HEK293 (cell line): ENCODE results near the gene SLC49A3.

Experiments
- CTCF ChIA-PET: fragments of 350-600 bp; formaldehyde crosslinking; extraction: SDS; loops from one replicate; lab custom pipeline; 2021; ENCODE audit warnings: antibody characterized with exemption; lab: Yijun Ruan, JAX
- POLR2A ChIA-PET: fragments of 300-600 bp; formaldehyde crosslinking; extraction: SDS; loops from one replicate; lab custom pipeline; 2020; ENCODE audit warnings: antibody characterized with exemption, inconsistent platforms; lab: Yijun Ruan, JAX
- H3K27ac ChIP-seq: fragments of 200-500 bp; sonication (Bioruptor generic); 2 replicates; pipeline ENCODE4 v1.5.1; 2014; ENCODE audit warnings: low read depth, low read length, control low read depth, inconsistent platforms; ENCODE audit errors: extremely low read depth
- H3K36me3 ChIP-seq, 2 experiments: fragments of 200-500 bp in 1 of 2; sonication (Bioruptor generic) in 1 of 2; 1 replicate in 1 of 2; 2 replicates in 1 of 2; pipeline ENCODE4 v1.5.1; 2014 to 2017; ENCODE audit warnings: inconsistent platforms in 2 of 2, low read length in 2 of 2; ENCODE audit not compliant: control insufficient read depth in 2 of 2, insufficient read depth in 1 of 2
- H3K4me1 ChIP-seq: fragments of 200-500 bp; sonication (Bioruptor generic); 2 replicates; pipeline ENCODE4 v1.5.1; 2014; ENCODE audit warnings: mild to moderate bottlenecking, low read length, inconsistent platforms; ENCODE audit not compliant: control insufficient read depth, insufficient read depth
- H3K4me3 ChIP-seq: 2 replicates; pipeline ENCODE4 v1.5.1; 2011; ENCODE audit warnings: low read depth, mild to moderate bottlenecking, control low read depth, low read length, moderate library complexity
- H3K9me3 ChIP-seq: fragments of 200-500 bp; sonication (Bioruptor generic); 2 replicates; pipeline ENCODE4 v1.5.1; 2014; ENCODE audit warnings: low read depth, low read length, inconsistent platforms; ENCODE audit not compliant: control insufficient read depth, insufficient read depth
- BCL11A ChIP-seq: fragments of 450-650 bp; formaldehyde crosslinking; IDR thresholded peaks from 2 replicates; pipeline ENCODE4 v1.5.1; 2016; ENCODE audit warnings: low read depth, missing biosample characterization, missing genetic modification characterization
- HIC1 ChIP-seq: fragments of 450-650 bp; formaldehyde crosslinking; IDR thresholded peaks from 2 replicates; pipeline ENCODE4 v1.5.1; 2016; ENCODE audit warnings: missing biosample characterization, missing genetic modification characterization
- HOXD13 ChIP-seq: sonication (generic); formaldehyde crosslinking; IDR thresholded peaks from 2 replicates; pipeline ENCODE4 v1.8.0; 2022; ENCODE audit warnings: missing genetic modification reagents, borderline replicate concordance
- MEIS1 ChIP-seq: sonication (generic); formaldehyde crosslinking; IDR thresholded peaks from 2 replicates; pipeline ENCODE4 v1.8.1; 2022; ENCODE audit warnings: missing genetic modification reagents, mild to moderate bottlenecking, borderline replicate concordance
- REPIN1 ChIP-seq: fragments of 450-650 bp; formaldehyde crosslinking; IDR thresholded peaks from 2 replicates; pipeline ENCODE4 v1.5.1; 2017; ENCODE audit warnings: missing biosample characterization, missing genetic modification characterization, low read depth
- ZBTB20 ChIP-seq: fragments of 450-650 bp; formaldehyde crosslinking; IDR thresholded peaks from 2 replicates; pipeline ENCODE4 v1.5.1; 2016; ENCODE audit warnings: missing biosample characterization, missing genetic modification characterization
- ZBTB8A ChIP-seq: fragments of 450-650 bp; formaldehyde crosslinking; IDR thresholded peaks from 2 replicates; pipeline ENCODE4 v1.5.1; 2016; ENCODE audit warnings: missing biosample characterization, missing genetic modification characterization
- ZNF140 ChIP-seq: fragments of 450-650 bp; formaldehyde crosslinking; IDR thresholded peaks from 2 replicates; pipeline ENCODE4 v1.5.1; 2016; ENCODE audit warnings: missing biosample characterization, missing genetic modification characterization
- ZNF184 ChIP-seq: fragments of 450-650 bp; IDR thresholded peaks from 2 replicates; pipeline ENCODE4 v1.5.1; 2018; ENCODE audit warnings: missing biosample characterization, mild to moderate bottlenecking, missing genetic modification characterization
- ZNF248 ChIP-seq: fragments of 450-650 bp; formaldehyde crosslinking; IDR thresholded peaks from 2 replicates; pipeline ENCODE4 v1.5.1; 2017; ENCODE audit warnings: missing biosample characterization, missing genetic modification characterization
- ZNF280D ChIP-seq: fragments of 450-650 bp; formaldehyde crosslinking; IDR thresholded peaks from 2 replicates; pipeline ENCODE4 v1.5.1; 2016; ENCODE audit warnings: missing biosample characterization, missing genetic modification characterization
- ZNF37A ChIP-seq: fragments of 450-650 bp; IDR thresholded peaks from 2 replicates; pipeline ENCODE4 v1.5.1; 2018; ENCODE audit warnings: missing biosample characterization, missing genetic modification characterization
- ZNF514 ChIP-seq: fragments of 450-650 bp; formaldehyde crosslinking; IDR thresholded peaks from 2 replicates; pipeline ENCODE4 v1.5.1; 2016; ENCODE audit warnings: missing biosample characterization, missing genetic modification characterization
- ZNF518A ChIP-seq: fragments of 450-650 bp; formaldehyde crosslinking; conservative IDR thresholded peaks from 2 replicates; pipeline ENCODE4 v1.5.1; 2016; ENCODE audit warnings: low read depth, missing biosample characterization, missing genetic modification characterization
- ZNF521 ChIP-seq: fragments of 450-650 bp; formaldehyde crosslinking; IDR thresholded peaks from 2 replicates; pipeline ENCODE4 v1.5.1; 2017; ENCODE audit warnings: missing biosample characterization, mild to moderate bottlenecking, missing genetic modification characterization
- ZNF571 ChIP-seq: fragments of 450-650 bp; formaldehyde crosslinking; IDR thresholded peaks from 2 replicates; pipeline ENCODE4 v1.5.0; 2017; ENCODE audit warnings: missing biosample characterization, missing genetic modification characterization
- ZNF580 ChIP-seq: fragments of 450-650 bp; formaldehyde crosslinking; IDR thresholded peaks from 2 replicates; pipeline ENCODE4 v1.5.1; 2016; ENCODE audit warnings: missing biosample characterization, missing genetic modification characterization
- ZNF629 ChIP-seq: fragments of 450-650 bp; formaldehyde crosslinking; IDR thresholded peaks from 2 replicates; pipeline ENCODE4 v1.5.1; 2017; ENCODE audit warnings: missing biosample characterization, missing genetic modification characterization
- ZNF777 ChIP-seq: fragments of 450-650 bp; formaldehyde crosslinking; IDR thresholded peaks from 2 replicates; pipeline ENCODE4 v1.5.1; 2017; ENCODE audit warnings: missing biosample characterization, missing genetic modification characterization, borderline replicate concordance
- ZNF843 ChIP-seq: fragments of 450-650 bp; formaldehyde crosslinking; IDR thresholded peaks from 2 replicates; pipeline ENCODE4 v1.5.1; 2016; ENCODE audit warnings: missing biosample characterization, missing genetic modification characterization
- ZSCAN16 ChIP-seq: fragments of 450-650 bp; formaldehyde crosslinking; IDR thresholded peaks from 2 replicates; pipeline ENCODE4 v1.5.1; 2016; ENCODE audit warnings: missing biosample characterization, missing genetic modification characterization
- ZSCAN4 ChIP-seq: fragments of 450-650 bp; formaldehyde crosslinking; IDR thresholded peaks from 2 replicates; pipeline ENCODE4 v1.5.1; 2017; ENCODE audit warnings: missing biosample characterization, missing genetic modification characterization

SLC49A3 gene

GRCh38 chr4:679629-680028 is 9.3 kb downstream of the SLC49A3 start:
- no peak overlapping the region for H3K4me3 ChIP-seq
- no peak overlapping the region for H3K27ac ChIP-seq
- H3K9me3 ChIP-seq: no peaks in the 10 kb centered on the region
- CTCF ChIA-PET: interaction anchor here (0.8 kb wide), 1 partner anchor 172 kb away, joined by 4 read pairs; no protein-coding TSS in a partner anchor
- peaks cover 3% of the 10 kb centered on the region for H3K4me1 ChIP-seq
- TF ChIP-seq ZNF571 (tag by site-specific recombination): no peak
- TF ChIP-seq ZNF140 (tag by site-specific recombination): no peak
- TF ChIP-seq ZNF521: no peak
- TF ChIP-seq ZNF514: no peak
- TF ChIP-seq ZNF37A: no peak
- no peak for TF ChIP-seq ZNF184
- TF ChIP-seq BCL11A (tag by site-specific recombination): no peak
- TF ChIP-seq ZNF777 (tag by site-specific recombination): no peak
- no peak for TF ChIP-seq REPIN1 (tag by site-specific recombination)
- no peak for TF ChIP-seq HOXD13 (CRISPR knock-in tag)
- POLR2A ChIA-PET: no interaction called here
- peaks cover 0 to 8% of the 10 kb centered on the region in 2 experiments; a peak in 1 of 3 replicates for H3K36me3 ChIP-seq

GRCh38 chr4:679104-679481 is 9.9 kb downstream of the SLC49A3 start:
- ChIA-PET CTCF (no interaction called here), POLR2A (no interaction called here)
- Histone ChIP-seq H3K27ac (no peak overlapping the region), H3K36me3 (peaks cover 0 to 8% of the 10 kb centered on the region in 2 experiments; a peak in 1 of 3 replicates), H3K4me1 (peaks cover 3% of the 10 kb centered on the region), H3K9me3 (no peaks in the 10 kb centered on the region), H3K4me3 (no peak overlapping the region)
- TF ChIP-seq HIC1 (tag by site-specific recombination) (no peak), ZNF580 (tag by site-specific recombination) (no peak), ZBTB8A (tag by site-specific recombination) (no peak), MEIS1 (CRISPR knock-in tag) (no peak), ZSCAN16 (tag by site-specific recombination) (no peak), ZNF248 (no peak), ZNF280D (tag by site-specific recombination) (no peak), ZSCAN4 (tag by site-specific recombination) (no peak), ZNF518A (tag by site-specific recombination) (no peak), ZNF843 (tag by site-specific recombination) (no peak), ZBTB20 (tag by site-specific recombination) (no peak), ZNF629 (tag by site-specific recombination) (no peak)
